Activated naive CD4-positive, alpha-beta T cell (primary cell): Measurements from ENCODE around the gene APOBEC3B.
"Not testable (repeated sequence)": the region's sequence is repeated elsewhere in the genome, so short reads cannot be mapped to it uniquely, and the experiment has no call there.

Source experiments
- DNase-seq, 4 experiments: peaks; one replicate each; lab custom pipeline; 2025; lab: John Stamatoyannopoulos, UW

Gene APOBEC3B

DNA sequence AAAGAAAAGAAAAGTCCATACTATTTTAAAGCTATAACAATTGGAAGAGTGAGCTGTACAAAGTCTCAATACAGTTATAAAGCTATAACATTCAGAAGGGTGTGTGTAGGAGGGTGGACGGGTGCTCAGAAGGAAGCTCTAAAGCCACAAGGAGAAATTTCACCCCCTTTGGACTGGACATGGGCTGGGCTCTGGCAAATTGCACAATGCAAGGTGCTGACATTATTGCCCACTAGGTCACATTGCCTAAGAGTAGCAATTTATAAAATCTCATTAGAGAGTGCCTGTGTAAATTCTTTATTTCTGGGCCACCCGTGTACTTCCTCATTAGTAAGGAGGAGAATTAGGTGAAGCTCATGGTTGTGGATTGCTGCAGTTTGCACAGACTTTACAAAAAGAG, 30.4 kb upstream of the APOBEC3B start:
- no peak for DNase-seq

DNA sequence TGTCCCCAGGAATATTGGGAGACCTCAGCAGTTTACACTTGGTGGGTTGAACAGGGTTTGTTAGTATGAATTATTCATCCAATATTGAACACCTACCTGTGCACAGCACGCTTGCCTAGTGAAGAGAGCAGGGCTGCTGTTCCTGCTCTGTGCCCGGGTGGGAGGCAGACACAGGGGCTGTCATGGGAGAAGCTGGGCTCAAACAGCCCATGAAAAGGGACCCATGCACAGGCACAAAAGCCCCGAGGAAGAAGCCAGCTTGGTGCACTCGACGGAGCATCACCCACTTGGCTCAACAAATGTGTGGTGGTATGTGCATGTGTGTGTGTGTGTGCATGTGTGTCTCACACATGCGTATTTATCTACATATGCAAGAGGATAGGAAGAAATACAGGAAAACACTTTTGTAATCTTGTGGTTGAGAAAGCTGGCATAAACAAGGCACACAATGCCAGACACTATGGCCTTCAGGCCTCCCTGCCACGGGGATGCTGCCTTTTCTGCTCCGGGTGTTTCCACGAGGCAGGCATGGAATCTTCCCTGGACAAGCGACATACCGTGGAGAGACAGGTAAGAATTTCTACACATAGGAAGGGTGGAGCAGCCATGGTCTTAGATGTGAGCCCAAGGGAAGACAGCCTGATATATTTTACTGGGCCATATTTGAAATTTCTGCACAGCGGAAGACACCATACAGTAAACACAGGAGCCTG, 29.7 kb upstream of the APOBEC3B start:
- no peak for DNase-seq

DNA sequence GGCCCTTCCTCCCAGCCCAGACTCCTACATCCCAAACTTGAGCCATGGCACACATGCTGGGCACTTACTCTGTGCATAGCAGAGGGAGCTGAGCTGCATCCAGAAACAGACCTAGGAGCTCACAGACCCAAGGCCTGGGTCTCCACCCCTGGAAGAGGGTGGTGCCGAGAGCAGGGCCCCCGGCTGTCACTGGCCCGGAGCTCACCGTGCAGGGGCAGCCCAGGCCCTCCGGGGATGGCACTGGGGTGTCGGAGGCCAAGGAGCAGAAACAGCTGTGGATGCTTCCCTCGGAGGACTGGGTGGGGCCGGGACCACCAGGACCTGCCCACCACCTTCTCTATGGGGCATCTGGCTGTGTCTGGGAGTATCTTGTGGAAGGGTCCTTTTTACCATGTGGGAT, 29.1 kb upstream of the APOBEC3B start:
- no peak for DNase-seq

DNA sequence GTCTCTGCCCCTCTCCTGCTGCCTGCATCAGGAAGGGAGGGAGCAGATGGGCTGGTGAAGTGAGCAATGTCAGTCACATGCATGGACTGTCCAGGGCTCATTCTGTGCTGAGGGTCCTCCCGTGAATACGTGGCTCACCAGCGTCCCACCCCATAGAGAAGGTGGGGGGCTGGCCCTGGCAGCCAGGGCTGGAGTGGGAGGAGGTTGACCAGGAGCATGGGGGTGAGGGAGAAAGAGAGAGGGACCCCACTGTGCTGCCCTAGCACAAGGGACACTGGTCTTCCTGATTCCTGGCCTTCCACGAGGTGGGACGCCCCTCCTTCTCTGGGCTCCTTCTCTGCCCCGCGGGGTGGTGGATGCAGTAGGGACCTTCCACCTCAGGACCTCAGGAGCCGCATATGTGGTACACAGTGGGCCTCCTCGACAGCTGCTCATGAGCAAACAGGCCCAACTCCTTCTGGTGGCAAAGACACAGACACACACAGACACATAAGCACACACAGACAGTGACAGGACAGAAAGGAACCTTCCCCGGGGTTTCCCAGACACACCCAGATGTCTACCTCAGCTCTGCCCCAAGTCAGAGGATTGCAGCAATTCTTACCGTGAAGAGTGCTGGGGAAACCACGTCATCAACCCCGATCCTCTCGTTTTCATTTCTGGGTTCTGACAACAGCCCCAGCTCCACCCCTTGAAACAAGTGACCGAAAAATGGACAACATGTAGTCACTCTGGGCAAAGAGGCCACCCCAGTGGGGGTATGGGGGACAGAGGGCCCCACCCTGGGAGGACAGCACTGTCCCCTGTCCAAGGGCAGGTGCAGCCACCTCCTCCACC, 28.4 kb upstream of the APOBEC3B start:
- no peak for DNase-seq

DNA sequence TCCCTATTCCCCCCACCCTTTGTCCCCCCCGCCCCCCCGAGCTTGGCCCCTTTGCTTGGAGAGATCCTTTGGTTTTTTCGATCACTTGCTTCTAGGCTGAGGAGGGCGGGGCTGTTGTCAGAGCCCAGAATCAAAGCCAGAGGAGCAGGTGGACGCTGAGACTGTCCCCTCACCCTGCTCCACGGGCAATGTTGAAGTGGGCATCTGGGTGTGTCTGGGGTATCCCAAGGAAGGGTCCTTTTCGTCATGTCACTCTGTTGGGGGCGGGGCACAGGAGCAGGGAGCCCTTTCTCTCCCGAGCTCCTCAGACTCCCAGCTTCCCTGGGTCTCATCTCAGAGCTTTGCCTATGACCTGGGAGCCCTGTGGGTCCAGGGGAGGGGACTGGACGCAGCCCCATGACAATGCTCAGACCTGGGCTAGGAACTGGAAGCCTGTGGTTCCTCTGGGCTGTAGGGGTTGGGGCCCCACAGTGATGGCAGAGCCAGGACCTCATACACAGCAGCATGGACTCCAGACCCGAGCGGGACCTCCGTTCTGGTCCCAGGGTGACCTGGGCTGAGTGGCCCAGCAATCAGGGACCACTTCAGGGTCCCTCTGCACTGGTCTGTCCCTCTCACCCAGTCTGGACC, 27.6 kb upstream of the APOBEC3B start:
- DNase-seq = no peak

DNA sequence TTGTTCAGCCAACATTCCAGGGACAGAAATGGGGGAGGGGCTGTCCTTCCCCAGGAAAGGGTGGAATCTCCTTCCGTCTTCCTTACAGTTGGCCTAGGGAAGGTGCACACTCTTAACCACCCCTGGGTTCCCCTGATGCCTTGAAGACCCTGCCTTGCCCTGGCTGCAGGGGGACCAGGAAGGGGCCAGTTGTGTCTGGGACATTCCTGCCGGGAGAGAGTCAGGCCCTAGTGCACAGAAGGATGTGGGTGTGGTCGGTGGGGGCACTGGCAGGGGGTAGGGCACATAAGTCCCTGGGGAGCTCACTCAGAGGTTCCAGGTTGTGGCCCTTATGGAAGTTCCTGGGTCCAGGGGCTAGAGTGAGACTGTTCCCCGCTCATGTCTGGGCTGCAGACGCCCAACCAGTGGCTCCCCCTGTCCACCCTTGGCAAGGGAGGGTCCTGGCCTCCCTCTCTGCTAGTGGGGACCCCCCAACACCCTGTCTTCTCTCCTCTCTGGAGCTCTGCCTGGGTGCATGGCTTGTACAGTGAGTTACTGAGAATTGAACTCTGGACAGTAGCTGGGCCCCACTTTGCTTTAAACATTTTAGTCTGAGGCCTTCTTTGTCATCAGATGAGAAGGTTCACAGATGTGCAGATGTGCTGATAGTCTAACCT, 26.8 kb upstream of the APOBEC3B start:
- no peak for DNase-seq

DNA sequence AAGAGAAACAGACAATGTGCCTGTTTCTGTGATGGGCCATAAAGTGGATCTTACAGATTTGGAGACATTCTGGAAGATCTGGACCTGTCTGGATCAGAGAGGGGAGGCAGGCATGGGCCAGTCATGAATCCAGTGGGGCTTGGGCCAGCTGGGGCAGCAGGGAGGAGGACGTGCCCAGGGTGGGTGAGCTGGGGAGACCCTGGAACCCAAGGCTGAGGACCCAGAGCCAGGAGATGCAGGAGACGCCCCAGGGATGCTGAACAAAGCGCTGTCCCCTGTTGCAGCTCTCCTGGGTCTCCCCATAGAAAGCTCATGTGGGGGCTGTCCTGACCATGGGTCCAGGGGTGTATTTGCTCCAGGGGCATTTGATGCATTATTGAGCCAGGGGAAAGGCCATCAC, 26.2 kb upstream of the APOBEC3B start:
- DNase-seq = no peak

DNA sequence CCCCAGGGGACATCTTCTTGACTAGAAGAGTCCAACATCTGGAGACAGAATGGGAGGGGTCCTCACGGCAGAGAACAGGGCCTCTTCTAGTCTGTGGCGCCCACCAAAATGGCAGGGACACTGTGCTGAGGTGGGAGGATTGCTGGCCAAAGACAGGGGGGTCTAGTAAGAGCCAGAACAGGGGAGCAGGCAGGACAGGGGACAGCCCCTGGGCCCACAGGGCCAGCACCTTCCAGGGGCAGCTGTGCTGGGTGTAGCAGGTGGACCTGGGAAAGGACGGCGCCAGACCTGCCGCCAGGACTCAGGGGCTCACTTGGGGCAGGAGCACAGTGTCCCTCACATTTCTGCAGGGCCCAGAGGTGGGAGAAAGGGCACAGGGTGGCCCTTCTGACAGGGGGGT, 25.6 kb upstream of the APOBEC3B start:
- no peak for DNase-seq

DNA sequence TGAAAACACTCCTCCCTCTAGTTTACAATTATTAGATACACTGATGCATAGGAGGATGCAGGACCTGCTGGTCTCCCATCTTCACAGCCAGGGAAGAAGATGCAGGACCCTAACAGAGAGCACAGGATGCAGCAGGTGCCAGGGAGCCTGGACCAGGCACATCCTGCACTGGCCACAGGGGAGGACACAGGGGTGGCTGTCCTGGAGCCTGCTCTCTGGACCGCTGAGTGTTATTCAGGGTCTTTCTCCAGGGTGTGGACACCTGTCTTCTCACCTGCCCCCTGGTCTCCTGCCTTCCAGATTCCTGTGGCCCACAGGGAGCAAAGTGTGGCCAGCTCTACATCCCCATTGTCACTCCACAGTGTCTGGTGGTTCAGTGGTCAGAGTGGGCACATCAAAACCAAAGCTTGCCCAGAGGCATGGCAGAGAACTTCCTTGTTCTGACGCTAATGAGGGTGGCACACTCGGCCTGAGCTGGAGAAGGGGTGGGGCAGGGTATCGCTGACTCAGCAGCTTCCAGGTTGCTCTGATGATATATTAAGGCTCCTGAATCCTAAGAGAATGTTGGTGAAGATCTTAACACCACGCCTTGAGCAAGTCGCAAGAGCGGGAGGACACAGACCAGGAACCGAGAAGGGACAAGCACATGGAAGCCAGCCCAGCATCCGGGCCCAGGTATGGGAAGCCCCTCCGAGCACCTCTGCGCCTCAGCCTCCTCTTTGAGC, 24.9 kb upstream of the APOBEC3B start, which contains the start of gene APOBEC3A:
Gene APOBEC3A (plus strand): TSS at position 564 of the 725 bp plus-strand sequence. CDS start 83 bp downstream, at position 647.
- DNase-seq = no peak

DNA sequence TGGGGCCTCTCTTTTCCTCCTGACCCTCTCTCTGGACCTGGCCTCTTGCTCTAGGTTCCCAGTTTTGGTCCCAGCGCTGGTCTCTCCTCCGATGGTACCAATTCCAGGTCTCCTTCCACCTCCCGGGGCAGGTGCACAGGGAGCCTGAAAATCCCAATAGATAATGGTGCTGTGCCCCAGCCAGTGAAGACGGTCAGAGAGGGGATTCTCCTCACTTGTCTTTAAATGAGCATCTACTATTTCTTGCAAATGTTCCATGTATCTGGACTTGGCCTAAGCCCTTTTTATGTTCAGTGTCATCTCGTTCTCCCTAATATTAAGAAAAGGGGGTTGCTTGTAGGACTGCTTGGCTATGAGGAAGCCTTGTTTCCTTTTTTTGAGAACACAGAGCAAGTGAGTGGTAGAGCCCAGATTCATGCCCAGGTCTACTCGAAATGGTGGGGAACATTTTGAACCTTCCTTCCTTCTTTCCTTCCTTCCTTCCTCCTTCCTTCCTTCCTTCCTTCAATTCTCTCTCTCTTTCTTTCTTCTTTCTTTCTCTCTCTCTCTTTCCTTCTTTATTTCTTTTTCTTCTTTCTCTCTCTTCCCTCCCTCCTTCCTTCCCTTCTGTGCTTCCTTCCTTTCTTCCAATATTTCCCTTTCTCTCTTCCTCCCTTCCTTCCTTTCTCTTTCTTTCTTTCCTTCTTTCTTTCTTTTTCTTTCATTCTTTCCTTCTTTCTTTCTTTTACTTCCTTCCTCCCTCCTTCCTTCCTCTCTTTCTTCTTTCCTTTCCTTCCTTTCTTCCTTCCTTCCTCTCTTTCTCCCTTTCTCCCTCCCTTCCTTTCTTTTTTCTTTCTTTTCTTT, 24.1 kb upstream of the APOBEC3B start:
- no peak for DNase-seq

DNA sequence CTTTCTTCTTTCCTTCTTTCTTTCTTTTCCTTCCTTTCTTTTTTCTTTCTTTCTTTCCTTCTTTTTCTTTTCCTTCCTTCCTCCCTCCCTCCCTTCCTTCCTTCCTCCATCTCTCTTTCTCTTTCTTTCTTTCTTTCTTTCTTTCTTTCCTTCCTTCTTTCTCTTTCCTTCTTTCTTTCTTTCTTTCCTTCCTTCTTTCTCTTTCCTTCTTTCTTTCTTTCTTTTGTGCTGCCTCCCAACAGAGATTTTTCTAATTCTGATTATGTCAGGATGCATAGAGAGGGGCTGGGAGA, 23.6 kb upstream of the APOBEC3B start:
- not testable (repeated sequence) for DNase-seq

DNA sequence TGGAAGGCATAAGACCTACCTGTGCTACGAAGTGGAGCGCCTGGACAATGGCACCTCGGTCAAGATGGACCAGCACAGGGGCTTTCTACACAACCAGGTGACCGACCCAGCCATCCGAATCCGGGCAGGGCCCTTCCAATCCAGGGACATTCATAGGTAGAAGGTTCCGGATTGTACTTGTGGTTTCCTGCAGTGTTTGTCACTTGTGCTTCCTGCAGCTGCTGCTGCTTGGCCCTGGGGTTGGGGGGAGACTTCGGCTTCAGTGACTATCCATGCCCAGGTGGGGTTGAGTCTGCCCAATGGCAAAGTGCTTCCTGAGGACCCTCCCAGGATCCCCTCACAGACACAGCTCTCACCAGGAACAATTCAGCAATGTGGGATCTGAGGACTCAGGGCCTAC, 22.6 kb upstream of the APOBEC3B start:
- no peak for DNase-seq

DNA sequence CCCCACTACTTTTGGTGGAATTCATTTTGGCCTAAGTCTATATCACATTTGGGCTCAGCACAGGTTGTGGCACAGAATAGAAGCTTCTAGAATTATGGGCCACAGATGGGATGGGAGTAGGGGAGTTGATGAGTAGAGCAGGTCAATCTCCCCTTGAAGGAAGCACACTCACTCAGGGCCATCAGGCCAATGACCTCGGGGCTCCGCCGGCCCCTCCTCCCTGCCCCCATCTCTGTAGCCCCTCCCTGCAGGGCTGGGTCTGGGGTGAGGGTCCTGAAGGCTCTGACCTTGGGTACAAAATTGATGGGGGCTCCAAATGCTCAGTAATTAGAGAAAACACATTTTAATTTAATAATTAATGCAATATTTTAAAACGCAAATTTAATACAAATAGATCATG, 21.5 kb upstream of the APOBEC3B start:
- DNase-seq = not testable (repeated sequence)

DNA sequence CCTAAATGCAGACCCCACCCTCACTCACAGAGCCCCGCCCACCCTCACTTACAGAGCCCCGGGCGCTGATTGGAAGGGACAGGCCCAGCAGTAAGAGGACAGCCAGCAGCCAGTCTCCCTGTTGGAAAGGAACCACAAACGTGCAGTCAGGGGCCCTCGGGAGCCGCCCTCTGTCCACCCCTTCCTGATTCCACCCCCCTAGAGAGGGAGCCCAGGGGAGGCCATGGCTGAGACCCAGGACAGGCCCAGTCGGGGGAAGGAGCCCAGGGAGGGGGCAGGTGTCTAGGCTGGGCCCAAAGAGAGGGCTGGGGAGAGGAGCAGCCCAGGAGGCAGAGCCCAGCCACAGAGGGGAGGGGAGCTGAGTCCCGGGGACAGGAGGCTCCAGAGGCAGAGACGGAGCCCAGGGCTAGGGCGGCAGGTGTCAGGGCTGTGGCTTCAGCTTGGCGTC, 18.8 kb upstream of the APOBEC3B start:
- not testable (repeated sequence) for DNase-seq

DNA sequence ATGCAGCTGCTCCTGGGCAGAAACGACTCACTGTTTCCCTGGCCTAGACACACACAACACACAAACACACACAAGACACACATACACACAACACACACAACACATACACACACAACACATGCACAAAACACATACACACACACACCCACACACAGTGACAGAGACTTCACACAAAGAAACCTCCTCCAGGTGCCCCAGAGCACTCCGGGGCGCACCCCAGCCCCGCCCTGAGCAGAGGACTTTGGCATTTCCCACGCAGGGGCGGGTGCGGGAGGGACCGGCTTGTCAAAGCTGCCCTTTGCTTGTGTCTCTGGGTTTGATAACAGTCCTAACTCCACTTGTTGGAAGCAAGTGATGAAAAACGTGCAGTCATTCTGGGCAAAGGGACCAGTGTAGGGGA, 18.3 kb upstream of the APOBEC3B start:
- DNase-seq = no peak

DNA sequence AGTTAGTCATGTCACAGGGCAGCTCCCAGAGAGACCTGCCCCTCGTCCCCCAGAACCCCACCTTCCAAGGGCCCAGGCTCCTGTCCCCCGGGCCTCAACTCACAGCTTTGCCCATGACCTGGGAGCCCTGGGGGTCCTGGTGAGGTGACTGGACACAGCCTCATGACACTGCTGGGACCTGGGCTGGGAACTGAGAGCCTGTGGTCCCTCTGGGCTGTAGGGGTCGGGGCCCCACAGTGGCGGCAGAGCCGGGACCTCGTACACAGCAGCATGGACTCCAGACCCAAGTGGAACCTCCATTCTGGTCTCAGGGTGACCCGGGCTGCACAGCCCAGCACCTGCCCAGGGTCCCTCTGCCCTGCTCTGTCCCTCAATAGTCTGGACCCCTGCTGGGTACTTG, 17.8 kb upstream of the APOBEC3B start:
- DNase-seq = no peak

DNA sequence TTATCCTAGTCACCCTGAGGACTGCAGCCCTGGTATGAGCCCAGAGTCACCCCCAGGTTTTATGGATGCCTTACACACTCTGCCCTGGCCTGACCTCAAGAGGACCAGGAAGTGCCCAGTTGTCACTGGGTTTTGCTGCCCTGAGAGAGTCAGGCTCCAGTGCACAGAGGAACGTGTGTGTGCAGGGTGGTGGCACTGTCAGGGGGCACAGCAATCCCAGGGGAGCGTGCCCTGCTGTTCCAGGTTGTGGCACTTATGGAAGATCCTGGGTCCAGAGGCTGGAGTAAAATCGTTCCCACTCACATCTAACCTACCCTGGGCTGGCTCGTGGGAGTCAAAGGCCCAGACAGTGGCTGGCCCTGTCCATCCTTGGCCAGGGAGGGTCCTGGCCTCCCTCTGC, 17.2 kb upstream of the APOBEC3B start:
- DNase-seq = no peak

DNA sequence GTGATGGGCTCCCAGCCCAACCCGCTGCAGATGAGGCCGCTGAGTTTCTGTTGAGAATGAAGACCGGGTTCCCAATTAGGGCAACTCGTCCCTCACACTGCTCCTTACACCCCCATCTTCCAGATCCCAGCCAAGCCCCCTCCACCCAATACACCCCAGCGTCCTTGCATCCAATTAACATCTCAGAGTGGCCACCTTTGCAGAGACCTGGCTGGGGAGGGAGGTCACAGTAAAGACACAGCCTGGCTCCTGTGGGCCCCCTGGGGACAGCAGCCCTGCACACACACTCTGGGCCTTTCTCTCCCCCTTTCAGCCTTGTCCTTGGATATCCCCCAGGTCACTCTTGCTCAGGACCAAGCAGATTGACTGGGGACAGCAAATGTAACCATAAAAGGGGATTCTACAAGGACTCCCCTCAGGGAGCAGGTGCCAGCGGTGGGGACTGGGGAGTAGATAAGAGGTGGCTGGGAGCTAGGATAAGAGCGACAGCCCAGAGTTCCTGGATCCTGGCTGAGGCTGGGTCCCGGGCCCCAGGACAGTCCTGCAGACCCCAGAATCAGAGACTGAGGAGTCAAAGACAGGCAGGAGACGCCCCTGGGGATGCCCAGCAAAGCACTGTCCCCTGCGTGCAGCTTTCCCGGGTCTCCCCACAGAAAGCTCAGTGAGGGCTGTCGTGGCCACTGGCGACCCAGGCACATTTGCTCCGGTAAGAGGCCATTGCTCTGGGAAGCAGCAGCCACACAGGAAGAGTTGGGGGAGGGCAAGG, 16.4 kb upstream of the APOBEC3B start:
- no peak for DNase-seq

DNA sequence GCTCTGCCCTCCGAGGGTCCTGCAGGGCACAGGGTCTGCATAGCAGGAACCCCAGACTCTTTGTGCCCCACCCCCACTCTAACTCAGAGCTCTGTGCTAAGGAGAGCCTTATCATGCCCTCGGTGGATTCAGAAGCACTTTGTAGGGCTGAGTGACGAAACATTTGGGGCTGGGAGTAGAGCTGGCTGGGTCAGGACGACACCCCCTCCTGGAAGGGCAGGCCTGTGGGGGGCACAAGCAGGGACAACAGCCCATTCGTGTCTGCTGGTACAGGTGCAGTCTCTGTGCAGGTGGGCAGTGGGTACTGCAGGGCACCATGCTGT, 15.8 kb upstream of the APOBEC3B start:
- no peak for DNase-seq

DNA sequence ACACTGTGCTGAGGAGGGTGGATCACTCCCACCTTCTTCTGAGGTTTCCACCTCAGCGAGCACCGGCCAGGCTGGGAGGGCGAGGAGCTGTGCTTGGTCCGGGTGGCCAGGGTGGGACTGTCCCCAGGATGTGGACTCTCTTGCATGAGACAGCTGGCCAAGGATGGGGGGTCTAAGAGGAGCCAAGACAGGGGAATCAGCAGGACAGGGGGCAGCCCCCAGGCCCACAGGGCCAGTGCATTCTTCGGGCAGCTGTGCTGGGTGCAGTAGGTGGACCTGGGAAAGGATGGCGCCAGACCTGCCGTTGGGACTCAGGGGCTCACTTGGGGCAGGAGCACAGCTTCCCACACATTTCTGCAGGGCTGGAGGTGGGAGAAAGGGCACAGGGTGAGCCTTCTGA, 15.2 kb upstream of the APOBEC3B start:
- no peak for DNase-seq
